ENCODE data around the gene NOC2L. TPM values are rescaled to one million over a fixed set of nuclear protein-coding genes. Genes with fewer than 3 reads are reported as not detected.

Gene NOC2L
- total RNA-seq, 4 donors from 2014 or later: 47.4 to 115 (median 74.2) TPM

DNA sequence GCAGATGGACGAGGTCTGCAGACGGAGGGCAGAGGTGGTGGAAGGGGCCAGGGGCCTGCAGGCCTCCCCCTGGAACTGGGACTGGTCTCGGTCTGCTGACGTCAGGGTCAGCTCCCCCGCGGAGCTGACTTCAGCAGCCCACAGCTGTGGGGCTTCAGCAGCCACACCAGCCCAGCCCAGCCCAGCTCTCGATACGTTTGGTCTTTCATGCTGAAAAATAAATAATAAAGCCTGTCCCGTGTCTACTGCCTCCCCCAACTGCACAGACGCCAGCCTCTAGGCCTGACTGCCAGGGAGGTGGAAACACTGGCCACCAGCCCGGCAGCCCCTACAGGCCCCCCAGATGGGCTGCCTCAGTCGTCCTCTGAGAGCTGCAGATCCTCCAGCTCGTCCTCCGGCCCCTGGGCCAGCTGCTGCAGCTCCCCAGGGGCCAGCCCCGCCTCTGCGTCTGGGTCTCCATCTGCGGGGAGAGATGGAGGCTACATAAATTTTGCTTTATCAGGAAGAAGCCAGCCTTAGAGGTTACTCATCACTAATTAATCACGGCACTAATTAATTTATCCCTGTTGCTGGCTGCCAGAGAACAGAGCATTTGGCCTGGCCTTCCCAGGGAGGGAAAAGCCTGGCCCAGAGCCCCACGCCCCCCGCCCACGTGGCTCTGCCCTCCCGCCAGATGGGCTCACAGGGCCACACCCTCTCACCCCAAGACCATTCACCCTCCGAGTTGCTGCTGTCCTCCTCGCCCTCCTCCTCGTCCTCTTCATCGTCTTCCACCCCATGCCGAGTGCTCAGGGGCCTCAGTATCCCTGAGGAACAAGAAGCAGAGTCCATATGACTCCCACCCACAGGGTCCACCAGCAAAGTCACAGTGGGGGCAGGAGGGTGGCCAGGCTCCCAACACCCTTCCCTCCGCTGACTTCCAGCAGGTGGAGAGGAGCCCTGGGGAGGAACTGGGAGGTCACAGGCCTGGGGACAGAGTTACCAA, 14.4 kb downstream of the NOC2L start:
- intact Hi-C loops (cut with DNase I; ENCODE audit: low total_unique reads): no loop called here
- peaks cover 30 to 32% (median 32%) of the 10 kb centered on the region in 3 donors for H3K27me3 ChIP-seq
- H3K4me3 ChIP-seq: no peak overlapping the region
- peaks cover 0 to 48% of the 10 kb centered on the region in 2 donors for H3K36me3 ChIP-seq
- peaks cover 9 to 20% of the 10 kb centered on the region in 2 donors for H3K4me1 ChIP-seq
- in situ Hi-C loops (cut with MboI; ENCODE audit: low sequenced_read_pairs in 4 of 4): no loop called here
- H3K9me3 ChIP-seq: no peaks in the 10 kb centered on the region
- no peak overlapping the region for H3K27ac ChIP-seq
- DNase-seq (no peak), ATAC-seq (no peak)
- TF ChIP-seq POLR2A (IDR thresholded peaks at IDR 0.05): no peak
- TF ChIP-seq, protein P1, sequence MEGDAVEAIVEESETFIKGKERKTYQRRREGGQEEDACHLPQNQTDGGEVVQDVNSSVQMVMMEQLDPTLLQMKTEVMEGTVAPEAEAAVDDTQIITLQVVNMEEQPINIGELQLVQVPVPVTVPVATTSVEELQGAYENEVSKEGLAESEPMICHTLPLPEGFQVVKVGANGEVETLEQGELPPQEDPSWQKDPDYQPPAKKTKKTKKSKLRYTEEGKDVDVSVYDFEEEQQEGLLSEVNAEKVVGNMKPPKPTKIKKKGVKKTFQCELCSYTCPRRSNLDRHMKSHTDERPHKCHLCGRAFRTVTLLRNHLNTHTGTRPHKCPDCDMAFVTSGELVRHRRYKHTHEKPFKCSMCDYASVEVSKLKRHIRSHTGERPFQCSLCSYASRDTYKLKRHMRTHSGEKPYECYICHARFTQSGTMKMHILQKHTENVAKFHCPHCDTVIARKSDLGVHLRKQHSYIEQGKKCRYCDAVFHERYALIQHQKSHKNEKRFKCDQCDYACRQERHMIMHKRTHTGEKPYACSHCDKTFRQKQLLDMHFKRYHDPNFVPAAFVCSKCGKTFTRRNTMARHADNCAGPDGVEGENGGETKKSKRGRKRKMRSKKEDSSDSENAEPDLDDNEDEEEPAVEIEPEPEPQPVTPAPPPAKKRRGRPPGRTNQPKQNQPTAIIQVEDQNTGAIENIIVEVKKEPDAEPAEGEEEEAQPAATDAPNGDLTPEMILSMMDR (IDR thresholded peaks at IDR 0.05 in 4 of 5, conservative IDR thresholded peaks at IDR 0.05 in 1 of 5): no peak

DNA sequence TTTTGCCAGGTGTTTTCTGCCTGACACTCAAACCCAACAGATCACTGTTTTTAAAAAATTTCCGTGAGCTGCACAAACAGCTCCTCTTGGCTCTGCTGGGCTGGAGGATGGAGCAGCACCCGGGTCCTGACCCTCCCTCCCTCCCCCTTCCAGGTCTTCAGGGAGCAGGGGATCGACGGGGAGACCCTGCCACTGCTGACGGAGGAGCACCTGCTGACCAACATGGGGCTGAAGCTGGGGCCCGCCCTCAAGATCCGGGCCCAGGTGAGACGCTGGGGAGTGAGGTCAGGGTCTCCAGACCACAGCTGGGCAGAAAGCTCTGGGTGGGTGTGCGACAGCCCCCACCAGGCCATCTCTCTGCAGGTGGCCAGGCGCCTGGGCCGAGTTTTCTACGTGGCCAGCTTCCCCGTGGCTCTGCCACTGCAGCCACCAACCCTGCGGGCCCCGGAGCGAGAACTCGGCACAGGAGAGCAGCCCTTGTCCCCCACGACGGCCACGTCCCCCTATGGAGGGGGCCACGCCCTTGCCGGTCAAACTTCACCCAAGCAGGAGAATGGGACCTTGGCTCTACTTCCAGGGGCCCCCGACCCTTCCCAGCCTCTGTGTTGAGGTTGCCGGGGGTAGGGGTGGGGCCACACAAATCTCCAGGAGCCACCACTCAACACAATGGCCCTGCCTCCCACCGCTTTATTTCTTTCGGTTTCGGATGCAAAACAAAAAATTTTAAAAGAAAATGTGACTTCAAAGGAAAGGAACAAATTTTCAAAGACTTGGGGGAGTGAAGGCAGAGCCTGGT, 15.3 kb downstream of the NOC2L start:
- intact Hi-C loops (cut with DNase I; ENCODE audit: low total_unique reads) (no loop called here), in situ Hi-C loops (cut with MboI; ENCODE audit: low sequenced_read_pairs in 4 of 4) (no loop called here)
- Histone ChIP-seq H3K27me3 (peaks cover 36 to 41% (median 37%) of the 10 kb centered on the region in 3 donors), H3K27ac (no peak overlapping the region), H3K4me3 (no peak overlapping the region), H3K9me3 (no peaks in the 10 kb centered on the region), H3K36me3 (peaks cover 0 to 39% of the 10 kb centered on the region in 2 donors), H3K4me1 (peaks cover 12 to 24% of the 10 kb centered on the region in 2 donors)
- DNase-seq (no peak), ATAC-seq (no peak)
- TF ChIP-seq POLR2A (IDR thresholded peaks at IDR 0.05): no peak
- TF ChIP-seq, protein P1 (IDR thresholded peaks at IDR 0.05 in 4 of 5, conservative IDR thresholded peaks at IDR 0.05 in 1 of 5): no peak

DNA sequence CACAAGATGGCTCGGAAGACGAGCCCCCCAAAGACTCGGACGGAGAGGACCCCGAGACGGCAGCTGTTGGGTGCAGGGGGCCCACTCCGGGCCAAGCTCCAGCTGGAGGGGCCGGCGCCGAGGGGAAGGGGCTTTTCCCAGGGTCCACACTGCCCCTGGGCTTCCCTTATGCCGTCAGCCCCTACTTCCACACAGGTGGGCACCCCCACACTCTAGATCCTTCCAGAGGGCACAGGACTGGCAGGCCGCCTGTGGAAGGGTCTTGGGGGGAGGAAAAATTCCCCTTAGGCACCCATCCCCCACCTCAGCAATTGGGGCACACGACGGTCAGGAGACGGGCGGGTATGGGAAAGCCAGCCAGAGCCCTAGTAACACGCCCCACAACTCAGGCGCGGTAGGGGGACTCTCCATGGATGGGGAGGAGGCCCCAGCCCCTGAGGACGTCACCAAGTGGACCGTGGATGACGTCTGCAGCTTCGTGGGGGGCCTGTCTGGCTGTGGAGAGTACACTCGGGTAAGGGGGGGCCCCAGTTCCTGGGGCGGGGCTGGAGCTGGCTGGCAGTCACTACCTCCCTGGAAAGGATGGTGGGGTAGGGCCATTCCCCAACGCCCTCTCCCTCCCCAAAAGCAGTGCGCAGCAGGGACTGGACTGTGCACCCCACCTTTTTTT, 16.1 kb downstream of the NOC2L start:
- in situ Hi-C loops (cut with MboI; ENCODE audit: low sequenced_read_pairs in 4 of 4) (no loop called here), intact Hi-C loops (cut with DNase I; ENCODE audit: low total_unique reads) (no loop called here)
- peaks cover 12 to 24% of the 10 kb centered on the region in 2 donors for H3K4me1 ChIP-seq
- DNase-seq: no peak
- no peak overlapping the region for H3K27ac ChIP-seq
- H3K36me3 ChIP-seq: peaks cover 0 to 32% of the 10 kb centered on the region in 2 donors
- H3K4me3 ChIP-seq: no peak overlapping the region
- TF ChIP-seq POLR2A (IDR thresholded peaks at IDR 0.05): no peak
- TF ChIP-seq, protein P1 (IDR thresholded peaks at IDR 0.05 in 4 of 5, conservative IDR thresholded peaks at IDR 0.05 in 1 of 5): no peak
- H3K9me3 ChIP-seq: no peaks in the 10 kb centered on the region
- no peak for ATAC-seq
- peaks cover 38 to 48% (median 44%) of the 10 kb centered on the region in 3 donors for H3K27me3 ChIP-seq

DNA sequence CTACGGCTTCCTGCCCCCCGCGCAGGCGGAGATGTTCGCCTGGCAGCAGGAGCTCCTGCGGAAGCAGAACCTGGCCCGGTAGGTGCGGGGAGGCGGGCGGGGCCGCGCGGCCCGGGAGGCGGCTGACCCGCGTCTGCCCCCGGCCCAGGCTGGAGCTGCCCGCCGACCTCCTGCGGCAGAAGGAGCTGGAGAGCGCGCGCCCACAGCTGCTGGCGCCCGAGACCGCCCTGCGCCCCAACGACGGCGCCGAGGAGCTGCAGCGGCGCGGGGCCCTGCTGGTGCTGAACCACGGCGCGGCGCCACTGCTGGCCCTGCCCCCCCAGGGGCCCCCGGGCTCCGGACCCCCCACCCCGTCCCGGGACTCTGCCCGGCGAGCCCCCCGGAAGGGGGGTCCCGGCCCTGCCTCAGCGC, 16.6 kb downstream of the NOC2L start:
- Histone ChIP-seq H3K4me3 (no peak overlapping the region), H3K9me3 (no peaks in the 10 kb centered on the region), H3K27me3 (peaks cover 38 to 48% (median 48%) of the 10 kb centered on the region in 3 donors), H3K36me3 (peaks cover 0 to 26% of the 10 kb centered on the region in 2 donors), H3K27ac (no peak overlapping the region), H3K4me1 (peaks cover 12 to 24% of the 10 kb centered on the region in 2 donors)
- intact Hi-C loops (cut with DNase I; ENCODE audit: low total_unique reads): no loop called here
- ATAC-seq: no peak
- in situ Hi-C loops (cut with MboI; ENCODE audit: low sequenced_read_pairs in 4 of 4): no loop called here
- TF ChIP-seq, protein P1 (IDR thresholded peaks at IDR 0.05 in 4 of 5, conservative IDR thresholded peaks at IDR 0.05 in 1 of 5): no peak
- no peak for TF ChIP-seq POLR2A (IDR thresholded peaks at IDR 0.05)
- no peak for DNase-seq

All from gastrocnemius medialis (tissue), 4 donors.